GM23248 (cell line): ENCODE measurements around the gene SND1. TPM values are rescaled to one million over a fixed set of nuclear protein-coding genes. Genes with fewer than 3 reads are reported as not detected.

ENCODE experiments used
- DNase-seq: peaks from one replicate; pipeline ENCODE4 v3.0.0-alpha.2; 2015
- H2AFZ ChIP-seq: fragments of 200-600 bp; sonication (generic); 2 replicates; pipeline ENCODE4 v1.6.1; 2016; ENCODE audit warnings: antibody characterized with exemption
- H3F3A ChIP-seq: fragments of 200-600 bp; sonication (generic); 2 replicates; pipeline ENCODE4 v1.6.1; 2016; ENCODE audit warnings: mild to moderate bottlenecking, antibody characterized with exemption, mixed run types; ENCODE audit not compliant: insufficient read depth
- H3K27ac ChIP-seq: fragments of 200-600 bp; sonication (generic); 2 replicates; pipeline ENCODE4 v1.5.1; 2016; ENCODE audit warnings: mild to moderate bottlenecking
- H3K27me3 ChIP-seq: fragments of 200-600 bp; sonication (generic); replicated peaks from 2 replicates; pipeline ENCODE4 v1.6.1; 2016; ENCODE audit warnings: mild to moderate bottlenecking; ENCODE audit not compliant: insufficient read depth
- H3K36me3 ChIP-seq: fragments of 200-600 bp; sonication (generic); 2 replicates; pipeline ENCODE4 v1.6.1; 2016; ENCODE audit warnings: low read depth, mild to moderate bottlenecking
- H3K4me1 ChIP-seq: fragments of 200-600 bp; sonication (generic); 2 replicates; pipeline ENCODE4 v1.6.1; 2016; ENCODE audit warnings: mild to moderate bottlenecking; ENCODE audit not compliant: insufficient read depth
- H3K4me2 ChIP-seq: fragments of 200-600 bp; sonication (generic); one replicate; pipeline ENCODE4 v1.6.1; 2016; ENCODE audit warnings: mild to moderate bottlenecking; ENCODE audit not compliant: unreplicated experiment
- H3K4me3 ChIP-seq: fragments of 200-600 bp; sonication (generic); 2 replicates; pipeline ENCODE4 v1.5.1; 2016; ENCODE audit warnings: mild to moderate bottlenecking
- H3K79me2 ChIP-seq: fragments of 200-600 bp; sonication (generic); 2 replicates; pipeline ENCODE4 v1.6.1; 2016; ENCODE audit warnings: mild to moderate bottlenecking; ENCODE audit not compliant: insufficient read depth
- H3K9ac ChIP-seq: fragments of 200-600 bp; sonication (generic); 2 replicates; pipeline ENCODE4 v1.6.1; 2016; ENCODE audit warnings: mild to moderate bottlenecking
- H3K9me2 ChIP-seq: fragments of 200-600 bp; sonication (generic); 2 replicates; pipeline ENCODE4 v1.6.1; 2016; ENCODE audit warnings: mixed run types, mild to moderate bottlenecking, moderate library complexity; ENCODE audit not compliant: insufficient read depth
- H3K9me3 ChIP-seq: fragments of 200-600 bp; sonication (generic); one replicate; pipeline ENCODE4 v1.6.1; 2017; ENCODE audit warnings: low read depth
- H4K20me1 ChIP-seq: fragments of 200-600 bp; sonication (generic); 2 replicates; pipeline ENCODE4 v1.6.0; 2016; ENCODE audit not compliant: insufficient read depth
- EZH2 ChIP-seq: fragments of 200-600 bp; sonication (generic); IDR thresholded peaks from 2 replicates; pipeline ENCODE4 v1.6.1; 2018; ENCODE audit warnings: antibody characterized with exemption, mild to moderate bottlenecking; ENCODE audit not compliant: insufficient read depth, poor library complexity, severe bottlenecking
- EZH2phosphoT487 ChIP-seq: fragments of 200-600 bp; sonication (generic); IDR thresholded peaks from 2 replicates; pipeline ENCODE4 v1.6.1; 2018; ENCODE audit warnings: antibody characterized with exemption, moderate library complexity, mild to moderate bottlenecking, low read depth; ENCODE audit not compliant: insufficient read depth
- WGBS, 2 experiments: methylation state at CpG; one replicate each; pipeline ENCODE4 v1.1.6; 2015 to 2017; ENCODE audit warnings: low lambda C conversion rate in 2 of 2, low coverage in 1 of 2; ENCODE audit errors: missing lambda C conversion rate in 2 of 2; 5-methylcytosine and 5-hydroxymethylcytosine counted together
- in situ Hi-C: fragments of 300-500 bp; cut with MboI; formaldehyde crosslinking; loops from 2 replicates; pipeline ENCODE4 v1.15.0; 2020
- polyA plus RNA-seq: library from polyadenylated mRNA; unstranded; fragments of >200 nt; fragmentation: Nextera tagmentation; extraction: Ambion mirVana; gene quantifications from 2 replicates; pipeline ENCODE4 v1.2.1, GENCODE V29; 2016
- total RNA-seq: library from RNA; depleted of rRNA; stranded (reverse); fragments of >200 nt; shearing (Covaris generic); gene quantifications from 2 replicates; pipeline ENCODE4 v1.2.3, GENCODE V29; 2014

The SND1 gene
- total and polyA plus RNA-seq, 2 experiments from 2014 or later = 128 to 184 TPM

GRCh38 chr7:128067983-128068382 is 416.0 kb downstream of the SND1 start:
- no peaks in the 10 kb centered on the region for H3K9me2 ChIP-seq
- H3F3A ChIP-seq = no peaks in the 10 kb centered on the region
- no peaks in the 10 kb centered on the region for H3K27me3 ChIP-seq
- TF ChIP-seq EZH2phosphoT487 (no peak), EZH2 (no peak)
- H3K9me3 ChIP-seq = no peaks in the 10 kb centered on the region
- no peak overlapping the region for H3K9ac ChIP-seq
- no peak for DNase-seq
- no peak overlapping the region for H3K4me2 ChIP-seq
- no peak overlapping the region for H2AFZ ChIP-seq
- no peaks in the 10 kb centered on the region for H4K20me1 ChIP-seq
- no peaks in the 10 kb centered on the region for H3K79me2 ChIP-seq
- no peak overlapping the region for H3K27ac ChIP-seq
- H3K4me3 ChIP-seq = no peak overlapping the region
- no peaks in the 10 kb centered on the region for H3K4me1 ChIP-seq
- in situ Hi-C loops = no loop called here
- 77 to 80% methylated on average over 5 of the region's 5 CpGs for WGBS, 2 experiments
- no peaks in the 10 kb centered on the region for H3K36me3 ChIP-seq

- H2AFZ ChIP-seq = no peak overlapping the region
- H3K27me3 ChIP-seq = no peaks in the 10 kb centered on the region
- no peaks in the 10 kb centered on the region for H3K9me2 ChIP-seq
- WGBS, 2 experiments = 90 to 93% methylated on average over 8 of the region's 8 CpGs
- H3K4me2 ChIP-seq = no peak overlapping the region
- H3K4me3 ChIP-seq = no peak overlapping the region
- no peak overlapping the region for H3K9ac ChIP-seq
- H3F3A ChIP-seq = no peaks in the 10 kb centered on the region
- no peak overlapping the region for H3K27ac ChIP-seq
- DNase-seq = no peak
- H3K4me1 ChIP-seq = no peaks in the 10 kb centered on the region
- H3K36me3 ChIP-seq = no peaks in the 10 kb centered on the region
- H3K79me2 ChIP-seq = no peaks in the 10 kb centered on the region
- TF ChIP-seq EZH2 = no peak
- TF ChIP-seq EZH2phosphoT487 = no peak
- H3K9me3 ChIP-seq = no peaks in the 10 kb centered on the region
- in situ Hi-C loops = no loop called here
- H4K20me1 ChIP-seq = no peaks in the 10 kb centered on the region
These were observed 416.8 kb downstream of the SND1 start for GRCh38 chr7:128068785-128069184.

- no peaks in the 10 kb centered on the region for H3K27me3 ChIP-seq
- H3K4me3 ChIP-seq = no peak overlapping the region
- H4K20me1 ChIP-seq = no peaks in the 10 kb centered on the region
- TF ChIP-seq EZH2phosphoT487 = no peak
- no peak for TF ChIP-seq EZH2
- no peak overlapping the region for H3K4me2 ChIP-seq
- no peaks in the 10 kb centered on the region for H3K36me3 ChIP-seq
- no peak for DNase-seq
- H3K79me2 ChIP-seq = no peaks in the 10 kb centered on the region
- H3K9me3 ChIP-seq = no peaks in the 10 kb centered on the region
- no peak overlapping the region for H2AFZ ChIP-seq
- H3K9me2 ChIP-seq = no peaks in the 10 kb centered on the region
- H3K27ac ChIP-seq = no peak overlapping the region
- H3K4me1 ChIP-seq = no peaks in the 10 kb centered on the region
- 90 to 93% methylated on average over 7 to 8 of the region's 8 CpGs for WGBS, 2 experiments
- H3K9ac ChIP-seq = no peak overlapping the region
- in situ Hi-C loops = no loop called here
- H3F3A ChIP-seq = no peaks in the 10 kb centered on the region
These were observed 417.7 kb downstream of the SND1 start for GRCh38 chr7:128069373-128070364.

- Histone ChIP-seq H3K4me2 (no peak overlapping the region), H3K4me1 (no peaks in the 10 kb centered on the region), H3K9me2 (no peaks in the 10 kb centered on the region), H3K36me3 (no peaks in the 10 kb centered on the region), H2AFZ (no peak overlapping the region), H3K27ac (no peak overlapping the region), H3K79me2 (no peaks in the 10 kb centered on the region), H3F3A (no peaks in the 10 kb centered on the region), H3K27me3 (no peaks in the 10 kb centered on the region), H3K9me3 (no peaks in the 10 kb centered on the region), H3K9ac (no peak overlapping the region), H3K4me3 (no peak overlapping the region), H4K20me1 (no peaks in the 10 kb centered on the region)
- DNase-seq = no peak
- no peak for TF ChIP-seq EZH2phosphoT487
- no peak for TF ChIP-seq EZH2
- 92% methylated on average over 6 of the region's 6 CpGs for WGBS, 2 experiments
- in situ Hi-C loops = no loop called here
These were observed 419.4 kb downstream of the SND1 start for GRCh38 chr7:128071376-128071775.
